DND-41 (cell line): ENCODE results near the gene FAM83F.

Source experiments
- ATAC-seq: fragments of 200-7000 bp; cut with Tn5 transposase; 3 replicates; pipeline ENCODE4 v1.9.1; 2021; ENCODE audit warnings: low read depth; ENCODE audit not compliant: insufficient read depth
- DNase-seq: peaks from one replicate; pipeline ENCODE4 v3.0.0-alpha.2; 2020
- H2AFZ ChIP-seq: 2 replicates; pipeline ENCODE4 v1.6.0; 2012; ENCODE audit warnings: low read depth, low read length
- H3K27ac ChIP-seq: 2 replicates; pipeline ENCODE4 v1.5.1; 2012; ENCODE audit warnings: low read length, inconsistent platforms
- H3K27me3 ChIP-seq: fragments of 200-600 bp; sonication (generic); 2 replicates; pipeline ENCODE4 v1.6.0; 2012; ENCODE audit warnings: low read length, mild to moderate bottlenecking, inconsistent platforms; ENCODE audit not compliant: insufficient read depth, poor library complexity
- H3K36me3 ChIP-seq: 2 replicates; pipeline ENCODE4 v1.5.1; 2012; ENCODE audit warnings: low read length, inconsistent platforms; ENCODE audit not compliant: insufficient read depth
- H3K4me1 ChIP-seq: 2 replicates; pipeline ENCODE4 v1.5.1; 2012; ENCODE audit warnings: mild to moderate bottlenecking, low read length; ENCODE audit not compliant: insufficient read depth
- H3K4me2 ChIP-seq: 2 replicates; pipeline ENCODE4 v1.6.0; 2012; ENCODE audit warnings: mild to moderate bottlenecking, moderate library complexity, low read length, inconsistent platforms; ENCODE audit not compliant: insufficient read depth
- H3K4me3 ChIP-seq, 2 experiments: fragments of 200-600 bp in 1 of 2; shearing (Covaris generic) in 1 of 2; 2 replicates each; pipeline ENCODE4 v1.5.1; 2012 to 2016; ENCODE audit warnings: inconsistent platforms in 2 of 2, low read length in 2 of 2, mild to moderate bottlenecking in 2 of 2, low read depth in 1 of 2, moderate library complexity in 1 of 2
- H3K79me2 ChIP-seq: 2 replicates; pipeline ENCODE4 v1.6.0; 2012; ENCODE audit warnings: low read length, inconsistent platforms; ENCODE audit not compliant: insufficient read depth
- H3K9ac ChIP-seq: 2 replicates; pipeline ENCODE4 v1.6.0; 2012; ENCODE audit warnings: low read depth, mild to moderate bottlenecking, inconsistent platforms, low read length, moderate library complexity
- H3K9me3 ChIP-seq: 2 replicates; pipeline ENCODE4 v1.5.1; 2012; ENCODE audit warnings: low read length, moderate library complexity, mild to moderate bottlenecking, inconsistent platforms; ENCODE audit not compliant: insufficient read depth, severe bottlenecking
- H4K20me1 ChIP-seq: 2 replicates; pipeline ENCODE4 v1.6.0; 2012; ENCODE audit warnings: low read length; ENCODE audit not compliant: insufficient read depth
- CTCF ChIP-seq: IDR thresholded peaks from 2 replicates; pipeline ENCODE4 v1.5.1; 2012; ENCODE audit warnings: borderline replicate concordance, low read length, moderate library complexity, mild to moderate bottlenecking; ENCODE audit not compliant: poor library complexity, severe bottlenecking; ENCODE audit errors: extremely low read depth
- EZH2 ChIP-seq: IDR thresholded peaks from 3 replicates; pipeline ENCODE4 v1.6.1; 2012; ENCODE audit warnings: borderline replicate concordance, low read depth, mild to moderate bottlenecking, moderate library complexity, low read length, inconsistent platforms; ENCODE audit not compliant: severe bottlenecking

Gene FAM83F

DNA sequence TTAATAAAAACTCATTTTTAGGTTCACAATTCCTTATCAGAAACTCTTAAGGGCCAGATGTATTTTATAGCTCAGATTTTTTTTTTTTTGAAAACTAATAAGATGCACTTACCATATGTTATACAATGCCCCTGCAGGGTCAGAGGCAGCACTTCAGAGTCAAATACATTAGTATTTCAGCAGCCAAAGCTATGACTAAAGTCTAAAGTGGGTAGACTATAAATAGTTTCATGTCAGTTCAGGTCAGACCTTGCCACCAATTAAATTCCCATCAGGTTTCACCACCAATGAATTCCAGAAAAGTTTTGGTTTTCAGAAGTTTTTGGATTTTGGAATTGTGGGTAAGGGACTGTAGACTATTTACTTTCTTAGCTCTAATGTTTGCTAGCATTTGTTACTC is 75.9 kb downstream of the FAM83F start:
- ATAC-seq (no peak), DNase-seq (no peak)
- peaks cover 58% of the 10 kb centered on the region for H4K20me1 ChIP-seq
- no peaks in the 10 kb centered on the region for H3K9me3 ChIP-seq
- no peak overlapping the region for H3K27ac ChIP-seq
- TF ChIP-seq CTCF (no peak), EZH2 (no peak)
- no peak overlapping the region for H3K4me3 ChIP-seq
- no peak overlapping the region for H3K9ac ChIP-seq
- peaks cover 98% of the 10 kb centered on the region for H3K79me2 ChIP-seq
- H3K36me3 ChIP-seq = no peaks in the 10 kb centered on the region
- no peaks in the 10 kb centered on the region for H3K4me1 ChIP-seq
- no peak overlapping the region for H3K4me2 ChIP-seq
- no peak overlapping the region for H2AFZ ChIP-seq
- no peaks in the 10 kb centered on the region for H3K27me3 ChIP-seq

GRCh38 chr22:40071720-40072119 is 77.0 kb downstream of the FAM83F start:
- Histone ChIP-seq H3K4me1 (no peaks in the 10 kb centered on the region), H3K9ac (no peak overlapping the region), H2AFZ (no peak overlapping the region), H3K27me3 (no peaks in the 10 kb centered on the region), H3K4me3 (no peak overlapping the region), H3K4me2 (no peak overlapping the region), H4K20me1 (peaks cover 59% of the 10 kb centered on the region), H3K36me3 (no peaks in the 10 kb centered on the region), H3K9me3 (no peaks in the 10 kb centered on the region), H3K27ac (no peak overlapping the region), H3K79me2 (peaks cover 98% of the 10 kb centered on the region)
- DNase-seq (no peak), ATAC-seq (no peak)
- no peak for TF ChIP-seq EZH2
- TF ChIP-seq CTCF = no peak

GRCh38 chr22:40076702-40077645 is 82.2 kb downstream of the FAM83F start:
- no peak overlapping the region for H3K4me3 ChIP-seq
- H3K27me3 ChIP-seq = no peaks in the 10 kb centered on the region
- ATAC-seq = no peak
- peaks cover 50% of the 10 kb centered on the region for H4K20me1 ChIP-seq
- H3K4me2 ChIP-seq = no peak overlapping the region
- no peaks in the 10 kb centered on the region for H3K36me3 ChIP-seq
- TF ChIP-seq EZH2 (no peak), CTCF (no peak)
- peaks cover 90% of the 10 kb centered on the region for H3K79me2 ChIP-seq
- H2AFZ ChIP-seq = no peak overlapping the region
- H3K27ac ChIP-seq = no peak overlapping the region
- no peaks in the 10 kb centered on the region for H3K9me3 ChIP-seq
- DNase-seq = no peak
- no peaks in the 10 kb centered on the region for H3K4me1 ChIP-seq
- H3K9ac ChIP-seq = no peak overlapping the region
